ENCODE data around the gene SLC40A1.

DNA sequence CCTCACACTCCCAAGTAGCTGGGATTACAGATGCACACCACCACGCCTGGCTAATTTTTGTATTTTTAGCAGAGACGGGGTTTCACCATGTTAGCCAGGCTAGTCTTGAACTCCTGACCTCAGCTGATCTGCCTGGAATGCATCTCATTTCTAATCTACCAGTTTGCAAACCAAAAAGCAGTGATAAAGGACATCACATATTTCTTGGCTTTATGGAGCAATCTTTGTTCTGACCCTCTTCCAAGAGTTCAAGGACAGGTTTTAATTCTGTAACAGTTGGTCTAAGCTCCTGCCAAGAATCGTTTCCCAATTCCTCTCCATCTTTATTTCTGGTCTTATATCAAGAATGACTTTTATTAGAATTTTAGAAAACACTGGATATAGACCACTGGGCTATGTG is 67.7 kb downstream of the SLC40A1 start:
- TF ChIP-seq, protein P1, sequence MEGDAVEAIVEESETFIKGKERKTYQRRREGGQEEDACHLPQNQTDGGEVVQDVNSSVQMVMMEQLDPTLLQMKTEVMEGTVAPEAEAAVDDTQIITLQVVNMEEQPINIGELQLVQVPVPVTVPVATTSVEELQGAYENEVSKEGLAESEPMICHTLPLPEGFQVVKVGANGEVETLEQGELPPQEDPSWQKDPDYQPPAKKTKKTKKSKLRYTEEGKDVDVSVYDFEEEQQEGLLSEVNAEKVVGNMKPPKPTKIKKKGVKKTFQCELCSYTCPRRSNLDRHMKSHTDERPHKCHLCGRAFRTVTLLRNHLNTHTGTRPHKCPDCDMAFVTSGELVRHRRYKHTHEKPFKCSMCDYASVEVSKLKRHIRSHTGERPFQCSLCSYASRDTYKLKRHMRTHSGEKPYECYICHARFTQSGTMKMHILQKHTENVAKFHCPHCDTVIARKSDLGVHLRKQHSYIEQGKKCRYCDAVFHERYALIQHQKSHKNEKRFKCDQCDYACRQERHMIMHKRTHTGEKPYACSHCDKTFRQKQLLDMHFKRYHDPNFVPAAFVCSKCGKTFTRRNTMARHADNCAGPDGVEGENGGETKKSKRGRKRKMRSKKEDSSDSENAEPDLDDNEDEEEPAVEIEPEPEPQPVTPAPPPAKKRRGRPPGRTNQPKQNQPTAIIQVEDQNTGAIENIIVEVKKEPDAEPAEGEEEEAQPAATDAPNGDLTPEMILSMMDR (IDR thresholded peaks at IDR 0.05; ENCODE audit: low read depth, low read length): no peak
- no peak for TF ChIP-seq EZH2phosphoT487 (IDR thresholded peaks at IDR 0.05; ENCODE audit: low read depth)

All from OCI-LY3 (cell line).